Kidney epithelial cell (primary cell): ENCODE data around the gene MTHFD1L. TPM values are rescaled to one million over a fixed set of nuclear protein-coding genes. Genes with fewer than 3 reads are reported as not detected.

ENCODE experiments used
- DNase-seq: peaks from one replicate; pipeline ENCODE4 v3.0.0-alpha.2; 2010; ENCODE audit warnings: low read depth
- H3K27me3 ChIP-seq: 2 replicates; pipeline ENCODE4 v1.6.0; 2011; ENCODE audit warnings: low read length; ENCODE audit not compliant: control insufficient read depth, insufficient read depth
- H3K36me3 ChIP-seq: 2 replicates; pipeline ENCODE4 v1.5.1; 2011; ENCODE audit warnings: low read length; ENCODE audit not compliant: control insufficient read depth, insufficient read depth
- H3K4me3 ChIP-seq: 2 replicates; pipeline ENCODE4 v1.5.1; 2011; ENCODE audit warnings: low read depth, mild to moderate bottlenecking, control low read depth, low read length
- total RNA-seq: library from RNA; depleted of rRNA; stranded (reverse); fragments of >200 nt; gene quantifications from 2 replicates; pipeline ENCODE4 v1.2.3, GENCODE V29; 2015
- TF ChIP-seq, protein P1 (sequence below): IDR thresholded peaks from 2 replicates; pipeline ENCODE4 v1.5.1; 2011; ENCODE audit warnings: mild to moderate bottlenecking, moderate library complexity, low read length, control low read depth, inconsistent platforms; ENCODE audit not compliant: insufficient read depth, poor library complexity, severe bottlenecking

Gene MTHFD1L
- total RNA-seq, 1 donor from 2014 or later, result 116 TPM

DNA sequence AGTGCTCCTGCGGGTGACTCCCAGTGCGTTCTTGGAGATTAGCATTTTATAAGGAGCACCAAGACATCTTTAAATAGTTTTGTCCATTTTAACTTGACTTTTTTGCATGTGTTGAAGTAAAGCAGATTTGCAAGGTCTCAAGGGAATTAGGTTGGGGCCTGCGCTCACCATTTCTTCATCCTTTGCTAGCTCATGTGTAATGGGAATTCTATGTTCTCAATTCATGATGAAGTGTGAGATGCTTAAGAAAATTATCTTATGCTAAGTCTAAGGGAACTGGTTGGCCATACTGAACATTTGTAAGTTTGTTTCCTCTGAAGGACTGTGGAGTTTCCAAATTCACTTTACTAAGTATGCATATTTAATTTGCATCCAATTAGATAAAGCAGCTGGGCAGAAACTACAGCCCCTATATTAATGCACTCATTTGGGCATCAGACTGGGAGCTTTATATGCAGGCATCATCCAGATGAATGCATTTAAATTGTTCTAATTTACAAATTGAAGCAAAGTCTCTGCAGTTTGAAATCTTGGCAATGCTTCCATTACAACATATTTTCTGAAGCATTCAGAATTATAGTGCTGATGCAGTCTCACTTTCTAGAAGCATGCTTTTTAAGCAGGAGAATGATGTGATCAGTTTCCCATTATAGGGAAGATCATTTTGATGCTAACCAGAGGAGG is 266.0 kb downstream of the MTHFD1L start:
- TF ChIP-seq, protein P1, sequence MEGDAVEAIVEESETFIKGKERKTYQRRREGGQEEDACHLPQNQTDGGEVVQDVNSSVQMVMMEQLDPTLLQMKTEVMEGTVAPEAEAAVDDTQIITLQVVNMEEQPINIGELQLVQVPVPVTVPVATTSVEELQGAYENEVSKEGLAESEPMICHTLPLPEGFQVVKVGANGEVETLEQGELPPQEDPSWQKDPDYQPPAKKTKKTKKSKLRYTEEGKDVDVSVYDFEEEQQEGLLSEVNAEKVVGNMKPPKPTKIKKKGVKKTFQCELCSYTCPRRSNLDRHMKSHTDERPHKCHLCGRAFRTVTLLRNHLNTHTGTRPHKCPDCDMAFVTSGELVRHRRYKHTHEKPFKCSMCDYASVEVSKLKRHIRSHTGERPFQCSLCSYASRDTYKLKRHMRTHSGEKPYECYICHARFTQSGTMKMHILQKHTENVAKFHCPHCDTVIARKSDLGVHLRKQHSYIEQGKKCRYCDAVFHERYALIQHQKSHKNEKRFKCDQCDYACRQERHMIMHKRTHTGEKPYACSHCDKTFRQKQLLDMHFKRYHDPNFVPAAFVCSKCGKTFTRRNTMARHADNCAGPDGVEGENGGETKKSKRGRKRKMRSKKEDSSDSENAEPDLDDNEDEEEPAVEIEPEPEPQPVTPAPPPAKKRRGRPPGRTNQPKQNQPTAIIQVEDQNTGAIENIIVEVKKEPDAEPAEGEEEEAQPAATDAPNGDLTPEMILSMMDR, result no peak
- Histone ChIP-seq H3K4me3 (no peak overlapping the region), H3K27me3 (no peaks in the 10 kb centered on the region), H3K36me3 (no peaks in the 10 kb centered on the region)
- DNase-seq, result no peak

DNA sequence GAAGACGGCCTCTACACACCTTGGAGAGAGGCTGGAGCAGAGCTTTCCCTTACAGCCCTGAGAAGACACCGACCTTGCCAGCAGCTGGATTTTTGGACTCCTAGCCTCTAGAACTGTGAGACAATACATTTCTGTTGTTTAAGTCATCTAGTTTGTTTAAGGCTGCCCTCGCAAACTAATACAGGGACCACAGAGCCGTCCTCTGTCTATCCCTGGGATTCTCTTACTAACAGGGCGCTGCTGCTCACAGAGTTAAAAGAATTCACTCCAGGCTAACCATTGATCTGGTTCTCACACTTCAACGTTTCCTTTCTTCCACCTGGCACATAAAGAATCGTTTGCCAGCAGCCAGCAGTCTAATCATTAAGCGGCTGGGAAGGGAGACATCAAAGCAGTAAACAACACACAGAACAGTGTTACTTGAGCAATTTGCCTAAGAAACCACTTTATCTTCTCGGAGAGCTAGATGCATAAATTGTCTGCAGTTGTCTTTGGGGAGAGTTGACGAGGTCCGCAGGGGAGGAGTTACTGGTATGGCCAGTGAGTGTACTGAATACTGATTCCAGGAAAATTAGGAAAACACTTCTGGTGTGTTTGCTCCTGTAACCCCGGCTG is 270.7 kb downstream of the MTHFD1L start:
- DNase-seq, result no peak

DNA sequence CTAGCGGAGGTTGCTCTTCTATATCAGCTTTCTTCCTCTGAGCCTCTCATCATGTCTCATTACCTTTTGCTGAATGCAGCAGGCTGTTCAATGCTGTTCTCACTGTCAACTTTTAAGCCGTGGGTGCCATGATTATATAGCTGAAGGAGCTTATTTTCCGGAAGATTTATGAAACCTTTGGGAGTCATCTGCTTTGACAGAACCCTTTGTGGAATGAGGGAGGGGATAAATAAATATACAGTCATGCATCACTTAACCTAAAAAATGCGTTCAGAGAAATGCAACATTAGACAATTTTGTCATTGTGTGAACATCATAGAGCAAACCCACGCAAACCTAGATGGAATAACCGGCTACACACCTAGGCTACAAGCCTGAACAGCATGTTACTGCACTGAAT is 272.0 kb downstream of the MTHFD1L start:
- H3K27me3 ChIP-seq, result no peaks in the 10 kb centered on the region
- TF ChIP-seq, protein P1, result no peak
- no peaks in the 10 kb centered on the region for H3K36me3 ChIP-seq
- DNase-seq, result no peak
- H3K4me3 ChIP-seq, result no peak overlapping the region

More for the DNA sequence above, 270.7 kb downstream of the MTHFD1L start:
- Histone ChIP-seq H3K27me3 (no peaks in the 10 kb centered on the region), H3K36me3 (no peaks in the 10 kb centered on the region), H3K4me3 (no peak overlapping the region)
- TF ChIP-seq, protein P1, result no peak

DNA sequence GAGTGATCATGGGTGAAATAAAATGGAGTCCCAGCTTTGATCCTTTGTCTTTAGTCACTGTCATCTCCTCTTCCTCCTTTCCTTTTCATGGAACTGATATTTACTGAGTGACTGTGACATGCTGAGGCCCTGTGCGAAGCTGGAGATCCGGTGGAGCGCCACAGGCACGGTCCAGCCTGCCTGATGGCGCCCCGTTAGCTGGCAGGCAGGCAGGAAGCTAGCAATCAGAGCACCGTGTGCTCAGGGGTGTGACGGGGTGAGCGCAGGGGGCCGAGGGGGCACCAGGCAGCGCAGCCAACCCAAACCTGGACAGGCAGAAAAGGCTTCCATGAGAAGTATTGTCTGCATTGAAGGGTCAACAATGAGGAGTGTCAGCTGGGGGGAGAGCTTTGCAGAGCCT is 274.0 kb downstream of the MTHFD1L start:
- H3K4me3 ChIP-seq, result no peak overlapping the region
- TF ChIP-seq, protein P1, result no peak
- DNase-seq, result no peak
- no peaks in the 10 kb centered on the region for H3K27me3 ChIP-seq
- H3K36me3 ChIP-seq, result no peaks in the 10 kb centered on the region

DNA sequence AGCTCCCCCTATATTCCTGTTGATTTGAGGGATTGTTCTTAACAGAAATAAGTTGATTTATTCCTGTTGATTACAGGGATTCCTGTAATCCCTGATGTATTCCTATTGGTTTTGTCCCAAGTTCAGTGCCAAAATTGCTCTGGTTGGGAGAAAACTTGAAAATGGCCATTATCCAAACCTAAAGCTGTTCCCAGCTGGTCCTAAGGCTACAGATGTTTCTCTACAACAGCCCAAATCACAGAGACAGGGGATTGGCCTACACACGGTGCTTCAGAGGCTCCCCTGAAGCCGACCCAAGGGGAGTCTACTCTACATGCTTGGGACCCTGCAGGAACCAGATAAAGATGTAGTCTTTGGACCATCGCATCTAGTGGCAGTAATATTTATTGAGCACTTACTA is 275.3 kb downstream of the MTHFD1L start:
- TF ChIP-seq, protein P1, result no peak
- H3K27me3 ChIP-seq, result no peaks in the 10 kb centered on the region
- no peak for DNase-seq
- no peak overlapping the region for H3K4me3 ChIP-seq
- H3K36me3 ChIP-seq, result no peaks in the 10 kb centered on the region
